ENCODE measurements around the gene MZT2A. TPM values are rescaled to one million over a fixed set of nuclear protein-coding genes. Genes with fewer than 3 reads are reported as not detected.
"Not testable (repeated sequence)": the region's sequence is repeated elsewhere in the genome, so short reads cannot be mapped to it uniquely, and the experiment has no call there.

MZT2A gene
- polyA plus RNA-seq, 1 experiment, result 114 TPM

- POLR2A ChIA-PET; H3K4me3 ChIP-seq (ENCODE audit: low read depth, low read length); CTCF ChIA-PET; H3K27me3 ChIP-seq (ENCODE audit: control insufficient read depth, insufficient read depth, low read length); H3K36me3 ChIP-seq (ENCODE audit: control insufficient read depth, insufficient read depth, low read length); DNase-seq (ENCODE audit: low read depth): not testable (repeated sequence)
Observed at GRCh38 chr2:131467722-131468121, 24.5 kb downstream of the MZT2A start.

DNA sequence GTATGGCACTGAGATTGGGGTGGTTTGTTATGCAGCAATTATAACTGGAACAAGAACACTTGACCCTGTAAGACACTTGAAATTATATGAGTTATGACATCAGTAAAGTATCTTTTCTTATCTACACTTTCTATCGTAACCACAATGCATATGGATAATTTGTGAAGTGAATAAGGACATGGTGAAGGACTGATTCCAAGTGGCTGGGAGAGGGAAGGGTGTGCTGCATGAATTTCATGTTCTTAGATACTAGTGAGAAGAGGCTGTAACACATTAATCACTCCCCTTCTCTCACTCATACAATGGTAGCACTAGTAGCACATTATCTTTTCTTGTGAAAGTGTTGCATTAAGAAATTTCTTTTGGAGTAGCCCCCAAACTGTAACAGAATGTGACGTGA is 37.3 kb downstream of the MZT2A start:
- H3K36me3 ChIP-seq (ENCODE audit: control insufficient read depth, insufficient read depth, low read length); H3K27me3 ChIP-seq (ENCODE audit: control insufficient read depth, insufficient read depth, low read length); CTCF ChIA-PET; DNase-seq (ENCODE audit: low read depth); H3K4me3 ChIP-seq (ENCODE audit: low read depth, low read length); POLR2A ChIA-PET: not testable (repeated sequence)

DNA sequence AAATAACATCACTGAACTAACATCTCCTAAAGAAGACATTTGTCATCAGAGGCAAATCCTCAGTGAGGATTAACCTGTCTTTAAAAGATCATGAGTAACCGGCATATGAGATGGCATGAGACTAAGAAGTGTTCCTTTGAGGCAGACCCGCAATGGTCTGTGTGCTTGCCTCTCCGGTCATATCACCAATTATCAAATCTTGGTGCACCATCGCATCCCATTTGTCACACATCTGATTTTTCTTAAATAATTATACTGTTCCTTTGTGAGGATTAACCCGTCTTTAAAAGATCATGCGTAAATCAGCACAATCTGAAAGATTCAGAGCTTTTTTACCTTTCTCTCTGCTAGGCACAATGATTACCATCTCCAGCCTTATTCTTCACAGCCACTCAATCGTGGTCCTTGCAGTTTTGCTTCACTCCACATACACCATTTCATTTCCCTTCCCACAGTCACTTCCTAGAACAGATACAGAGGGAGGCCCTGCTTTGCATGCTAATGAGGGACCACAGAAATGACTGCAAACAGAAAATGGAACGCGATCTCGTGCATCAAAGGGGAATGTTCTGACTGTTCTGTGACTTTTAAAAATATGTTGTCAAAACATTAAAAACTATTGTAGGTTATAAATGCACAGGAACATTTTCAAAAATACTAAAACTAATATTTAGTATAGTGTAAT is 40.8 kb downstream of the MZT2A start:
- H3K27me3 ChIP-seq (ENCODE audit: control insufficient read depth, insufficient read depth, low read length); H3K4me3 ChIP-seq (ENCODE audit: low read depth, low read length); POLR2A ChIA-PET; H3K36me3 ChIP-seq (ENCODE audit: control insufficient read depth, insufficient read depth, low read length); DNase-seq (ENCODE audit: low read depth); CTCF ChIA-PET: not testable (repeated sequence)

DNA sequence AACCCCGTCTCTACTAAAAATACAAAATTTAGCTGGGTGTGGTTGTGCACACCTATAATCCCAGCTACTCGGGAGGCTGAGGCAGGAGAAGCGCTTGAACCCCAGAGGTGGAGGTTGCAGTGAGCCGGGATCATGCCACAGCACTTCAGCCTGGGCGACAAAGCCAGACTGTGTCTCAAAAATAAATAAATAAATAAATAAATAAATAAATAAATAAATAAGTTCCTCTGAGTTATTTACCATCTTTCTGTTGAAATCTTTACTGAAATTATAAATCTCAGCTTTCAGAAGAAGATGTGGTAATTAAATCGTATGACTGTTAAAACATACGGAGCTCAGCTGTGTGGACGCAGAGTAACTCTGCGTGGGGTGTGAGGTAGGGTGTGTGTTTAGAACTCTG is 44.2 kb downstream of the MZT2A start:
- H3K27me3 ChIP-seq (ENCODE audit: control insufficient read depth, insufficient read depth, low read length); H3K4me3 ChIP-seq (ENCODE audit: low read depth, low read length); POLR2A ChIA-PET; DNase-seq (ENCODE audit: low read depth); H3K36me3 ChIP-seq (ENCODE audit: control insufficient read depth, insufficient read depth, low read length); CTCF ChIA-PET: not testable (repeated sequence)

DNA sequence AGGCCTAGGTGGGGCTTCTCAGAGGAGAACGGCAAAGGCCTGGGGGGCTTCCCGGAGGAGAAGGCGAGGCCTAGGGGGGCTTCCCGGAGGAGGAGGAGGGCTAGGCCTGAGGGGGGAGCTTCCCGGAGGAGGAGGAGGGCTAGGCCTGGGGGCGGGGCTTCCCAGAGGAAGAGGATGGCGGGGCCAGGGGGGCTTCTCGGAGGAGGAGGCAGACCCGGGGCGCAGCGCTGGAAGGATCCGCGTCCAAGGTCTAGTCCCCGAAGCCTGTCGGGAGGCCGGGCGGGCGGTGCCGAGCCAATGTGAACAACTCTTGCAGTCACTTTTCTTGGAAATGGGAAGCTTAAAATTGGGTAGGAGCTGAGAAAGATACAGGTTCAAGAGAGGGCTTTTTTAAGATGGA is 46.3 kb downstream of the MZT2A start:
- DNase-seq (ENCODE audit: low read depth), result no peak
- H3K36me3 ChIP-seq (ENCODE audit: control insufficient read depth, insufficient read depth, low read length), result no peaks in the 10 kb centered on the region
- CTCF ChIA-PET, result no interaction called here
- H3K27me3 ChIP-seq (ENCODE audit: control insufficient read depth, insufficient read depth, low read length), result no peaks in the 10 kb centered on the region
- TF ChIP-seq, protein P1, sequence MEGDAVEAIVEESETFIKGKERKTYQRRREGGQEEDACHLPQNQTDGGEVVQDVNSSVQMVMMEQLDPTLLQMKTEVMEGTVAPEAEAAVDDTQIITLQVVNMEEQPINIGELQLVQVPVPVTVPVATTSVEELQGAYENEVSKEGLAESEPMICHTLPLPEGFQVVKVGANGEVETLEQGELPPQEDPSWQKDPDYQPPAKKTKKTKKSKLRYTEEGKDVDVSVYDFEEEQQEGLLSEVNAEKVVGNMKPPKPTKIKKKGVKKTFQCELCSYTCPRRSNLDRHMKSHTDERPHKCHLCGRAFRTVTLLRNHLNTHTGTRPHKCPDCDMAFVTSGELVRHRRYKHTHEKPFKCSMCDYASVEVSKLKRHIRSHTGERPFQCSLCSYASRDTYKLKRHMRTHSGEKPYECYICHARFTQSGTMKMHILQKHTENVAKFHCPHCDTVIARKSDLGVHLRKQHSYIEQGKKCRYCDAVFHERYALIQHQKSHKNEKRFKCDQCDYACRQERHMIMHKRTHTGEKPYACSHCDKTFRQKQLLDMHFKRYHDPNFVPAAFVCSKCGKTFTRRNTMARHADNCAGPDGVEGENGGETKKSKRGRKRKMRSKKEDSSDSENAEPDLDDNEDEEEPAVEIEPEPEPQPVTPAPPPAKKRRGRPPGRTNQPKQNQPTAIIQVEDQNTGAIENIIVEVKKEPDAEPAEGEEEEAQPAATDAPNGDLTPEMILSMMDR (IDR thresholded peaks at IDR 0.05; ENCODE audit: insufficient read depth, low read depth, low read length), result no peak
- POLR2A ChIA-PET, result no interaction called here
- H3K4me3 ChIP-seq (ENCODE audit: low read depth, low read length), result no peak overlapping the region

- H3K4me3 ChIP-seq (ENCODE audit: low read depth, low read length); DNase-seq (ENCODE audit: low read depth); POLR2A ChIA-PET; H3K36me3 ChIP-seq (ENCODE audit: control insufficient read depth, insufficient read depth, low read length); CTCF ChIA-PET; H3K27me3 ChIP-seq (ENCODE audit: control insufficient read depth, insufficient read depth, low read length): not testable (repeated sequence)
Observed at GRCh38 chr2:131445515-131445797, 46.7 kb downstream of the MZT2A start.

DNA sequence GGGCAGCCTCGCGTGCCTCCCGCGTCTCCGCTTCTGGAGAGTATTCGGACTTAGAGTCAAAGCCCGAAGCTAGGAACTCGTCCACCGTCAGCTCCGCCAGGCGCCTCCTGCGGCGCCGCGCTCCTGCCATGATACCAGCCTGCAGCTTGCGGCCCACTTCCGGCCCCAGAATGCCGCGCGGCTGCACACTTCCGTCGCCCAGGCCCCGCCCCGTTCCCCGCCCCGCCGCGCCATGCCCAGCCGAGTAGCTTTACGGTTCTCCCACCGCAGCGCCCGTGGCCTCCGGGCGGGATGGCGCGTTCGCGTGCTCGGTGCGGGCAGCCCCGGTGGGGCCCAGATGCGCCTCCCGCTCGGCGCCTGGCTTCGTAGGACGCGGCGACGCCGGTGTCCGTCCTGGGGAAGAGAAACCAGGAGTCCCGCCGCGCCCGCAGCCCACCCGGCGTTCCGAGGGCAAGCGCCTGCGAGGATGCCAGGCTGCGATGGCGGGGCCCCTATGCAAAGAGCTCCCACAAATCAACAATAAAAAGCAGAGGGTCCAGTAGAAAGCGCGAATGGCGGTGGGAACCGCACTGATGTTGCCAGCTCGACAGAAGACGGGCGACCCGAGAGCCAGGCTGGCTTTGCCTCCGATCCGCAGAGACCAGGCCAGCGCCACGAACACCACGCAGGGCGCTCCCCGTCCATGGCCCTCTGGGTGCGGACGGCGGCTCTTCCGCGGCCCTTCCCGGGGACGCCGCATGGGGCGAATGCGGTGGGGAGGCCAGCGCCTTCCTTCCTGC is 47.3 kb downstream of the MZT2A start:
- DNase-seq (ENCODE audit: low read depth); CTCF ChIA-PET; POLR2A ChIA-PET; H3K36me3 ChIP-seq (ENCODE audit: control insufficient read depth, insufficient read depth, low read length); H3K4me3 ChIP-seq (ENCODE audit: low read depth, low read length); H3K27me3 ChIP-seq (ENCODE audit: control insufficient read depth, insufficient read depth, low read length): not testable (repeated sequence)

- POLR2A ChIA-PET, result not testable (repeated sequence)
Observed at GRCh38 chr2:131440742-131441468, 51.3 kb downstream of the MZT2A start.

More at GRCh38 chr2:131440742-131441468, 51.3 kb downstream of the MZT2A start:
- H3K4me3 ChIP-seq (ENCODE audit: low read depth, low read length); H3K36me3 ChIP-seq (ENCODE audit: control insufficient read depth, insufficient read depth, low read length); CTCF ChIA-PET; H3K27me3 ChIP-seq (ENCODE audit: control insufficient read depth, insufficient read depth, low read length); DNase-seq (ENCODE audit: low read depth): not testable (repeated sequence)

Other genes with a start within 250 kb of the MZT2A start
- not detected in 2 replicates for gene RAB6D, start 128.2 kb downstream of the MZT2A start, polyA plus RNA-seq (2011; rRNA removed)
- not detected in 2 replicates for gene TUBA3D, start 16.3 kb downstream of the MZT2A start, polyA plus RNA-seq (2011; rRNA removed)
- gene CCDC74A, start 35.5 kb upstream of the MZT2A start, polyA plus RNA-seq (2011; rRNA removed), result 9.2 and 14.1 TPM in 2 replicates